ENCODE data around the gene RFX8.

RFX8 gene

GRCh38 chr2:101398116-101398821 lies 76.6 kb downstream of the RFX8 start:
- no peak for DNase-seq (ENCODE audit: low read depth)
- no peak overlapping the region for H3K4me3 ChIP-seq (ENCODE audit: low read length)
- TF ChIP-seq CTCF (IDR thresholded peaks at IDR 0.05; ENCODE audit: insufficient read depth, low read depth, low read length, missing control alignments), result no peak

- no peak for TF ChIP-seq CTCF (IDR thresholded peaks at IDR 0.05; ENCODE audit: insufficient read depth, low read depth, low read length, missing control alignments)
- DNase-seq (ENCODE audit: low read depth), result peak; percentile 97
- no peak overlapping the region for H3K4me3 ChIP-seq (ENCODE audit: low read length)
These were observed 78.6 kb downstream of the RFX8 start for GRCh38 chr2:101396316-101396717.

- no peak for TF ChIP-seq CTCF (IDR thresholded peaks at IDR 0.05; ENCODE audit: insufficient read depth, low read depth, low read length, missing control alignments)
- no peak overlapping the region for H3K4me3 ChIP-seq (ENCODE audit: low read length)
- peak; percentile 45 for DNase-seq (ENCODE audit: low read depth)
These were observed 79.2 kb downstream of the RFX8 start for GRCh38 chr2:101395545-101396315.

- H3K4me3 ChIP-seq (ENCODE audit: low read length), result no peak overlapping the region
- peak; percentile 94 for DNase-seq (ENCODE audit: low read depth)
- TF ChIP-seq CTCF (IDR thresholded peaks at IDR 0.05; ENCODE audit: insufficient read depth, low read depth, low read length, missing control alignments), result no peak
These were observed 86.7 kb downstream of the RFX8 start for GRCh38 chr2:101388232-101388631.

- TF ChIP-seq CTCF (IDR thresholded peaks at IDR 0.05; ENCODE audit: insufficient read depth, low read depth, low read length, missing control alignments), result peak; percentile 37
- H3K4me3 ChIP-seq (ENCODE audit: low read length), result peak within 1 kb of the TSS; percentile 35
- DNase-seq (ENCODE audit: low read depth), result peak; percentile 62
These were observed 87.6 kb downstream of the RFX8 start, which contains the start of gene CREG2 for GRCh38 chr2:101387151-101387834. Gene CREG2, minus strand, starts transcription at chr2:101387503. Its CDS starts 46 bp downstream, at chr2:101387457.

GRCh38 chr2:101386599-101387150 lies 88.2 kb downstream of the RFX8 start:
- DNase-seq (ENCODE audit: low read depth), result no peak
- H3K4me3 ChIP-seq (ENCODE audit: low read length), result peak overlapping the region; percentile 24
- no peak for TF ChIP-seq CTCF (IDR thresholded peaks at IDR 0.05; ENCODE audit: insufficient read depth, low read depth, low read length, missing control alignments)

All from epithelial cell of esophagus (primary cell).